ENCODE measurements around the gene FAM13B.

GRCh38 chr5:138067945-138068344 lies 35.1 kb upstream of the FAM13B start:
- TF ChIP-seq CTCF (IDR thresholded peaks at IDR 0.05; ENCODE audit: insufficient read depth, low read depth, low read length) (no peak), EZH2 (IDR thresholded peaks at IDR 0.05; ENCODE audit: insufficient read depth, low read length) (no peak)
